Stimulated activated naive CD4-positive, alpha-beta T cell (primary cell): ENCODE measurements around the gene NOL4L.
A peak's percentile ranks its signal among the peaks of the same experiment; 100 is the strongest.

Experiments used
- DNase-seq, 6 experiments: peaks; one replicate each; lab custom pipeline; 2025; lab: John Stamatoyannopoulos, UW

The NOL4L gene

DNA sequence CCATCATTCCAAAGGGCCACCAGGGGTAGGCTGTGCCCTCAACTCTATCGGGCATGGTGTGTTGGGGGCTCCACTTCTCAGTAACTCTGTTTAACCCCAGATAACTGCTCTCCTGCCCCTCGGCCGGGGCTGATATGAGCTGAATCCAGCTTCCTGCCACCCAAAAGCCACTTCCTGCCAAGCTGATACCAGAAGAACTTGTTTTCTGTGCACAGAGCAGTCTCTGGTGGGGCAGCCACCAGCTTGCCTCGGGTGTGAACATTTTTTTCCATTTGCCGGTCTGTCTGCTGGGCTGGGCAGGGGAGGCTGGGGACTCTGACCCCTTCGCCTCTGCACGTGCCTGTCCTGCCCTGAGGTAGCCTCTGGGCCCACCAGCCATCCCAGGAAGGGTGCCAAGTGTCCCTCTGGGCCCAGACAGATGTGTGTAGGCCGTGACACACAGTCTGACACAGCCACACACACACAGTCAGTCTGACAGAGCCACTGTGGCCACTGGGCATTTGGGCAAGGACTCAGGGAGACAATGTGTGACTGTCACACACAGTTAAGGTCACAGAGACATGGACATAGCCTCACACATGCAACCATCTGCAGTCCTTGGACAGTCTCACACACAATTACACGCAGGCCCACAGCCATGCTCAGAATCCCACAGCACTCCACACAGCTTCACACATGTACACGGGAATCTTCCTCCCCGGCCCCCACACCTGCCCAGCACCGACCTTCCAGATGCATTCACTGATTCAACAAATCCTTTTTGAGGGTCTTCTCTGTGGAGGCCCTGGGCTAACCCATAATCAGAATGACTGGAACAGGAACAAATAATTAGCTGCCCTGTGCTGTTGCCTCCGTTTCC, 45.1 kb downstream of the NOL4L start:
- peak; percentile 36 to 75 (median 61) for DNase-seq

DNA sequence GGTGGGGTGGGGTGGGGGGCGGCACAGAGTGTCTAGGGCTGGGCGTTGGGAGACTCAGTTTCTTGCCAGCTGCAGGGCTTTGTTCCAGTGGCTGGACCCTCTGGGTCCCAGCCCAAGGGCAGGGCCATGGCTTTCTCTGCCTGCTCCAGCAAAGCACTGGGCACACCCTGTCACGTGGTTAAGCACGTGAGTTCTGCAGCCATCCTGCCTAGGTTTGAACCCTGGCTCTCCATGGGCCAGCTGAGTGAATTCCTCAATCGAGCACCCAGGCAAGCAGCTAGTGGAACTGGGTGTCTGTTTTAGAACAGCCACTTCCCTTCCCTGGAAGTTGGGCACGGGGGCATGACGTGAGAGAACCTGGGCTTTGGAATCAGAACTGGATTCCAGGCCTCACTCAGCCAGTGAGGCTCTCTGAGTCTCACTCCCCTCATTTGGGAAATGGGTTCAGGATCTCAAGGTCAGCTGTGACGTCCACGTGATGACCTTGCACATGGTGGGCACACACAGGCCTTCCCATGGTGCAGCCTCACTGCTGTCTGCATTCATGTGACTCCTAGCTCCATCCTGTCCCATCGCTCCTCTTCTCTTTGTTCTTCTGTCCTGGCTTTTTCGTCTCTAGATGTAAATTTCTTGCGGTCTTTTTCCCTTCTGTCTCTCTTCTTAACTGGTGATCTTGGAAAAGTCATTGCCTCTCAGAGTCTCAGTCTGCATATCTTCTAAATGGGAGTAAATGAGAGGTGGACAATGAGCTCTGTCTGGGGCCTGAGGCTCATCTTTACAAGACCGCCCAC, 45.9 kb downstream of the NOL4L start:
- peak in 1 of 6 experiments; percentile 12 for DNase-seq

DNA sequence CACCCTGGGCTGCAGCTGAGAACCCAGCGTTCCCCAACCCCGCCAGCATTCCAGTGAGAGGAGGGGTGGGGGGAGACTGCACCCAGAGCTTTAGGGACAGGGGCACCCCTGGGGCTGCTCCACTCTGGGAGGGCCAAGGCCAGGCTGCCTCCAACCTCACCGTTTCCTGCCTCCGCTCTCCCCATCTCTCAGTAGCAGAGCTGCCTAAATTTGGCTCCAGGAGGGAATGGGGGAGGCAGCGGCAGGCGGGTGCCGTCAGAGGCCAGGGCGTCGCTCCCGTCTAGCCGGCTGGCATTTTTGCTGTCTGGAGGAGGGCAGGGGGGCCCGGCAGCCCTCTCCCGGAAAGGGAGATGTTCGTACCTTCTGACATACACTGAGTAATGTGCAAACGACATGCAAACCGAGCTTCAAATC, 46.6 kb downstream of the NOL4L start:
- DNase-seq, result peak; percentile 23 to 50 (median 46)

DNA sequence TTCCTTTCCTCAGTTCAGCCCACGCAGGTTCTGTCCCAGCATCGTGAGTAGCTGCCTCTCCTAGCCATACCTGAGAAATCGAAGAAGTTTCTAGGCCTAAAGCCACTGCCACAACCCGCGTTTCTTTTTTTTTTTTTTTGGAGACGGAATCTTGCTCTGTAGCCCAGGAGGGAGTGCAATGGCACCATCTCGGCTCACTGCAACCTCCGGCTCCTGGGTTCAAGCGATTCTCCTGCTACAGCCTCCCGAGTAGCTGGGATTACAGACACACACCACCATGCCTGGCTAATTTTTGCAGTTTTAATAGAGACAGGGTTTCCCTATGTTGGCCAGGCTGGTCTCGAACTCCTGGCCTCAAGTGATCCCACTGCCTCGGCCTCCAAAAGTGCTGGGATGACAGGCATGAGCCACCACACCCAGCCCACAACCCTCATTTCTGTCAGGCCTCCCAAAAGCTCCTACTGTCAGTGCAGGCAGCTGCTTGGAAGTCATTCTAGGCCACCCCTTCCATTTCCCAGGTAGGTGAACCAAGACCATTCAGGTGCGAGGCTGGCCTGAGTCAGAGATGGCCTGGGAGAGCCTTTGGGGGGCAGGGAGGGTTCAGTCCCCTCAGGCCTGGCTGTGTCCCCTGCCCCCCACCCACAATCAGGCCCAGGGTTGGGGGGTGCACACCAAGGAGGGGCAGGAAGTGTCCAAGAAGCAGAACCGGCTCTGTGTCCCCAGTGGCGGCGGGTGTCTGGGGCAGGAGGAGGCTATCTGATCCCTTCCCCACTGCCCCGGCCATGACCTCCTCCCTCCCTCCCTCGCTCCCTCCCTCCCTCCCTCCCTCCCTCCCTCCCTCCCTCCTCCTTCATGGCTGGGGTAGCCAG, 47.2 kb downstream of the NOL4L start:
- peak in 1 of 6 experiments; percentile 20 for DNase-seq

DNA sequence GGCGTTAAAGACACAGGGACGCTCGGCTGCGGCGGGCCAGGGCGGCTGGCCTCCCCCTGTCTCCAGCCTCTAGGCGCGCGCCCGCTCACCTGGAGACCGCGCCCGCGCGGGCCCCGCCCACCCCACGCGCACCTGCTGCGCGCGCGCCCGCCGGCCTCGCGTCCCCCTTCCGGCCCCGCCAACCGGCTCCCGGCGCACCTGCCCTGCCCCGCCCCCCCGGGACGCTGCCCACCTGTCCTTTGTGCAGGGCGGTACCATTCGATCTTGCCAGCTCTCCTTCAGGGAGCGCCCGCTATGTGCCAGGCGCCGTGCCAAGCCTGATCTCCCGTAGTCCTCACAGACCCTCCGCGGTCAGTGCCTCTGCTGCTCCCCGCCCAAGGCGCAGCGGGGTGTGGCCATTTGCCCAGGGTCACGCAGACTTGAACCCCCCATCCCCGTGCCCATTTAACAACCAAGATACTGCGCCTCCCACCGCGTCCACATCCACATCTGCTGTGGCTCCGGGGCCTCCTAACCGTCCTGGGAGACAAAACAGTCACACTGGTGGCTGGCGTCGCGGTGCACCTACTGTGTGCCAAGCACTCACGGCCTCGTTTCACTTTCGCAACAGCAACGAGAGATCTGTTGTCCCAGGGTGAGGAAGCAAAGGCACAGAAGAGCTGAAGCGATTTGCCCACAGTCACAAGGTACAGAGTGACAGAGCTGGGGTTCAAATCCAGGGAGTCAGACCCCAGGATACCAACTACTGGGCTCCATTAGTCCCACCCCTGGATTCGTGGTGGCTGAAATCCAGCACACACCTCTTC, 48.1 kb downstream of the NOL4L start:
- DNase-seq, result peak; percentile 64 to 85 (median 72)

DNA sequence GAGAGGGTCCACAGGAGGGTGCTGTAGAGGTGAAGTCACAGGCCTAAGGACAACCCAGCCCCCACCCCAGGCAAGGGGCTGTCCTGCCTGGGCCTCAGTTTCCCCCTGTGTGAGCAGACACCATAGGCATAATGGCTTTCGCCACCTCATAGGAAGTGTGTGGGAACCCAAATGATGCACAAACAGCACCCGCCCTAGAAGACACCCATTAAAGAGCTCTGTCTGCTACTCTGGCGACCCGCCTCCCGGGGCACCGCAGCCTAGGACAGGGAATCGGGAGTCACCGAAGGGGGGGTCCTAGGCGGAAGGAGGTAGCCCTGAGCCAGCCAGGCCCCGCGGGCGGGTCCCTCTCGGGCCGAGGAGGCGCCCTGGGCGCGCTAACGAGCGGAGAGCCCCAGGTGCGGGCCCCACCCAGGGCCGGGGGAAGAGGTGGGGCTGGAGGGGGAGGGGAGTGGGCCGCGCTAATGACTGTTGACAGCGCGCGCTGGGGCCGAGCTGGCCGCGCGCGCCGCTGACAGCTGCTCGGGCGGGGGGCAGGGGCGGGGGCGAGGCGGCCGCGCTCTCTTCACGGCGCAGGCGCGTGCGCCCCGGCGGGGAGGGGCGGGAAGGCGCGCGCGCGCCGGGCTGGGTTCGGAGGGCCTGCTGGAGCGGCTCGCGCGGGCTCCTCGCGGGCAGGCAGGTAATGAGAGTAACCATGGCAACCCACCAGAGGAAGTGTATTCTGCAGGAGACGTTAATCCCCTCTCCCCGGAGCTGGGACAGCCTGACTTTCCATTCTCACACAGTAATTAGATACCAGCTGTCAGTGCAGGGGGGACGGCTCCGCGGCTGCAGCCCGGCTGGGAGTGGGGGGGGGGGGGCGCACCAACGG, 48.9 kb downstream of the NOL4L start:
- peak; percentile 79 to 87 (median 82) for DNase-seq

DNA sequence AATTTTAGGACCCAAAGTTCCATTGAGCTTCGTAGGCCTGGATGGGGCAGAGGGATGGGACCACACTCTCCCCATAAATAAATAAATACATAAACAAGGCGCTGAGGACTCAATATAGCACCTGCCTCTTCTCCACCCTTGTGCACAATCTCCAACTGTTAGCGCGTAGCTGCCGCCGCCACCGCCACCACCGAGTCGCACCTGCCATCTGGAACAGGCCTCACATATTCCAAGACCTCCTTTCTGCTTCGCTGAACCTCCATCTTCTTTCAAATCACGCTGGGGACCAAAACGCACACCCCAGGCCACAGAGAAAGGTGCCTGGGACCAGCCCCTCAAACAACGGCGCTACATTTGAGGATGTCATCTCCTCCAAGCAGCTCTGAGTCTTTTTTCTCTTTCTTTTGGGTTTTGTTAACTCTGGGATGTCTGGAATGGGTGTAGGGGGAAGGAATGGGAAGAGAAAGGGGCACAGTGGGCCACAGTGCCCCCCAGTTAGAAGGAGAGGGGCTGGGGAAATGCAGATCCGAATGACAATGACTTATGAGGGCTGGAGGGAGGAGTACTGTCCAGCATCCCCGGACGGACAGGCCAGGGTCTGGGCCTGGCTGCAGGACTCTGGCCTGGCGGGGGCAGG, 49.7 kb downstream of the NOL4L start:
- DNase-seq, result peak; percentile 27 to 68 (median 49)

DNA sequence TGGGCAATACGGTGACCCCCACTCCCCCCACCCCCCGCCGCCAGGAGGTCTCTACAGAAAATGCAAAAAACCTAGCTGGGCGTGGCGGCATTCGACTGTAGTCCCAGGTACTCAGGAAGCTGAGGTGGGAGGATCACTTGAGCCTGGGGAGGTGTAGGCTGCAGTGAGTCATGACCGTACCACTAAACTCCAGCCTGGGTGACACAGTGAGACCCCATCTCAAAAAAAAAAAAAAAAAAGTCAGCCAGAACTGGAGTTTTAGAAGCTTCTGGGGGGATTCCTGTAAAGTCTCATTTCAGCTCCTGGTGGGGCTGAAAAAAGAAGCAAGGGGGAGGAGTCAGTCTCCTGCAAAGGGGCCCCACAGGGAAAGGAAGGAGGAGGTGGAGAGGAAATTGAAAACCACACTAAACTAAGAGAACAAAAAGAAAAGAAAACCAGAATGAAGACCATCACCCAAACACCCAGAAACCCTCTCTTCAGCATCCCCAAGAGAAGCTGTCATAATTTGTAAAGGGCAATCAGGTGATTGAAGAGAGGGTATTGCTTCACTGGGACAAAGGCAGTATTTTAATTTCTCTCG, 50.4 kb downstream of the NOL4L start:
- DNase-seq, result peak; percentile 51 to 74 (median 64)

DNA sequence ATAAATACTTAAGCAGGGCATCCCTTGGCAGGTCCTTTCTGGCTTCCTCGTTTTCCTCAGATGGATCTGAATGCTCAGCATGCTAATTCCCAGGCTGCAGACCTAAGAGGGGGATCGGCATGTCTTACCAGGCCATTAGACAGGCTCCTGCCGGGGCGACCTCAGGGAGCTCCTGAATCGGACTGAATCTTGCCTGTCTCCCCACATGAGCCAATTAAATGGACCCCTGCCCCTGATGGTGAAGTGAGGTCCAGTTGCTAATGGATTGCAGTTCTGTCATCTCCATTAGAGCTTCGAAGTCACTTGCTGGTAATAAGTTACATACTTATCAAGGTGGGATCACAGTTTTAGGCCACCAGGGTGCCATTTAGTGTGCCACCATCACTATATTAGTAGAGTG, 51.4 kb downstream of the NOL4L start:
- DNase-seq, result no peak

DNA sequence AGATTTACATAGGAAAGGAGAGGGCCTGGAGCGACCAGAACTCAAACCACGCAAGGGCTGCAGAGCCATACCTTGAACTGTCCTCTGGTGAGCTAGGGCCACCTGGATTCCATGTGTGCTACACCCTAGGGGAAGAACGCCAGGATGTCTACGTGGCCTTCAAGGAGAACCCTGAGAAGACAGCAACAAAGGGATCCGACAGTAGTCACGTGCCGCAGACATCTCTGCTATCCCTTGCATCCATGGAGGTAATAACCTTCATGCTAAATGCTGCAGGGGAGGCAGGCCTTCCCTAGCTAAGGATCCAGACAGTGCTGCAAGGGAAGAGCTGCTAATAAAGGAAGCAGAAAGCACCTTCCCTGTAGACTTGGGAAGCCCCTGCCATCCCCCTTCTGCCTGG, 52.9 kb downstream of the NOL4L start:
- DNase-seq, result no peak

DNA sequence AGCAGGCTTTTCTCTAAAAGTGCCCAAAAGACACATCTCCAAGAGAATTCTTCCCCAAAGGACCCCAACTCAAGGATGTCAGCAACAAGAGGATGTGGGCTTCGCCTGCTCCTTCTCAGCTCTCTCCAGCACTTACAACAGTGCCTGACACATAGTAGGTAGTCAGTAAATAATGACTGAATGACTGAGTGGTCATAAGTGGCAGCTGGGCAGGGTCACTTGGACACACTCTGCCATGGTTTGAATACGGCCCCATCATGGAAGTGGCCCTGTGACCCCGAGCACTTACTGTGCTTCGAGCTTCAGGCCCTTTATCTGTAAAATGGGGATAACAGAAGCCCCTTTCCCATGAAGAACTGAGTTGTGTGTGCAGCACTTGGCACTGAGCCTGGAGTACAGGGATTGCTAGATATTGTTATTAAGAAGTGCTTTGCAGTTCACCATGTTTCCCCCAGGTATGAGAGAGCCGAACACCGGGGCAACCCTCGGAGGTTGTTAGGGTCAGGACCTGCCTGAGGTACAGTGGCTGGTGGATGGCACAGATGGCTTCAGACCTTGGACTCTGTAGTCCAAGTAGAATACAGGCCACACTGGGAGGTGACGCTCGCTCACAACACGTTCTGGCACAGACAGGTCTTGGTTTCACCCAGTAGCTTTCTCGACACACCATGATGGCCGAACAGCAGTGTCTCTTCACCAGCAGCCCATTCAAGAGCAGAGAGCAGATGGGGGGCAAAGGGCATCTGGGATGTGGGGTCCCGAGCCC, 56.0 kb downstream of the NOL4L start:
- DNase-seq, result no peak

DNA sequence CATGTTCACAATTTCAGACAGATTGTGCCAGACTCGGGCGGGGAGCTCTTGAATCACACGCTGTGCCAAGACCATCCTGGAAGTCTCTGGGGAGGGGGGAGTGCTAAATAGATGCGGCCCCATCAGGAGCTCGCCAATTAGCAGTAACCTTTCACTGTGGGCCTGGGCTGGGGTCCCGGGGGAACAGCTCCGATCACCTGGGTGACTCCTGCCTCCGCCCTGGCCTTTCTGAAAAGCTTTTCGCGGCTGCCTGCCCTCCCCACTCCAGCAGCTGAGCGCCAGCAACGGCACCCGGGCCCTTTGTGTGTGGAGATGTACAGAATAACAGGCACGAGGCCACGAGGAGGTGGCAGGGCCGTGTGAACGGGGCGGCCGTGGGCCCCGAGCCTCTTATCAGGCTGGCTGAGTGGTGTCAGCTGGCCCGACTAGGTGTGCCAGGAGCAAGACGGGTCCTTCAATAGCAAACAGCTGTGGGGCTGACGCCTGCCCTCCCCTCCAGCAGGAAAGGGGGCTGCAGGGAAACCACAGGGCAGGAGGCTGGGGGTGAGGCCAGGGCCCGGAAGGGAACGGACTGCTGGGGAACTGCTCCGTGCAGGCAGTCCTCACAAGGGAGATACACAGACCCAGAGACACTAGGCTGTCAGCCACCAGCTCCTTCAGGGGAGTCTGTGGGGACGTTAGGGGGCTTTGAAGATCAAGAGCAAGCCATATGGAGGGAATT, 56.8 kb downstream of the NOL4L start:
- peak in 4 of 6 experiments; percentile 13 to 50 (median 34) for DNase-seq

DNA sequence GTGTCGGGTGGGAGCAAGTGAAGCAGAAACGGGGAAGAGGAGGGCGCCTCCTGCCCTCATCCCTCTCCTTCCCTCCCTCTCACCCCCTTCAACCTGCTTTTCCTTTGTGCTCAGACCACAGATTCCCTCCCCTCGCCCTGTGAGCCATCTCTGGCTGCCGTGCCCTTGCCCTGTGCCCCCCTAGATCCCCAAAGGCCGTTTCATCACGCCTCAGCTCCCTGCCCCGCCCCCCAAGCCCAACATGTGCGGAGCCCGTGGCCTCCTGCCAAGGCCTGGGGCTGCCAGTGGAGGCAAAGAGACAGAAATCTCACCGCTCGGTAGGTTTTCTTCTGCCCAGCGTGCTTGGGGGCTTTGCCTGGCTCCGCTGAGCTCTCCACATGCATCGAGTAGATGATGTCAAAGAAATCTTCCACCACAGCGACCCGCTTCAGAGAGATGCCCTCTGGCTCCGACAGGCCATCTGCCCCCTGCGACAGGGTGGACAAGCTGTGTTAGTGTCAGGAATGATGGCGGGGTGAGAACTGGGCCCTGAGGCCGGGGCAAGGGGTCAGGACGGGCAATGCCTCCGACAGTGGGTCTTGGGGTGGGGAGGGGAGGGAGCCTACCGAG, 57.6 kb downstream of the NOL4L start:
- DNase-seq, result peak in 4 of 6 experiments; percentile 7 to 27 (median 20)

DNA sequence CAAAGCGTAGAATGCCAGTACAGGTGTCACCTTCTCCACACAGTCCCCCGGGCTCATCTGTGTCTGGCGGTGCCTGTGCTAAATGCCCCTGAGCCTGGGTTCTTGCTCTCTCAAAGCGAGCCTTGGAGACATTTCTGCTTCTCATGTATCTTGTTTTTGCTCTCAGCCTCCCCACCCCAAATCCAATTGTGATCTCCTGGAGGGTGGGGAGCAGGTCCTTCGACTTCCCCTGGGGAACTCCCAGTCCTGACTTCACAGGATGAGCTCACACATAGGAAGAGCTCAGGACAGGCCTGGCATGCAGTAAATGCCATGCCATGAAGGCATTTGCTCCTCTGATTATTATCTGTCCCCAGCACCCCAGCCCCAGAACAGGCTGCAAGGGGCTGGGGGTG, 58.1 kb downstream of the NOL4L start:
- peak in 1 of 6 experiments; percentile 19 for DNase-seq

DNA sequence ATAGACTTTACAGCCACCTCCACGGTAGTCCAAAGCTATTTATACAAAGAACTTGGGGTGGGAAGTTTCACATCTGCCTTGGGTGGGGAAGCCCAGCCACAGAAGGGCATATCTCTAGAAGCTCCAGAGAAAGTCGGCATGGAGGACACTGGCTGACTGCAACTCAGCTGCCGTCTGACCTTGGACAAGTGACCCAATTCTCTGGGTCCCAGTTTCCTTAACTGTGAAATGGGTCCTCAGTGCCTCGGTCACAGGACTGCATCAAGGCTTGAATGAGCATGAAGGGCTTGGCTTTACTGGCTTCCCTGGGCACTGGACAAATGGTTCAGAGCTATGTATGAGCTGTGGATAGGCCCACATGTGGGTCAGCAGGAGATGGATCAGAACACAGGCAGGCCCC, 58.6 kb downstream of the NOL4L start:
- DNase-seq, result no peak

DNA sequence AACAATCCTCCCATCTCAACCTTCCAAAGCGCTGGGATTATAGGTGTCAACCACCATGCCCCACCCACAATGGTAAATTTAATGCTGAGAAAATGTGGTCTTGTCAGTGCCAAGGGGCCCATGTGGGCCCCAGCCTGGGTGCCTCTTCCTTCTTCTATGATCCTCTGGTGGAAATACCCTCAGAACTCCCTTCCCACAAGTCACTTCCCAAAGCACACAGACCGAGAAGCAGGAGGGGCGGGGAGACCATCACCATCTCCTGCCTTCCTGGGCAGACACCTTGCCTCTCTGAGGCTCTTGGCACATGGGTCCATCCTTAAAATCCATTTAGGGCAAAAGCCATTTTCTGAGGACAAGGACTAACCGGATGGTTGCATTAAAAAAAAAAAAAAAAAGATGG, 59.0 kb downstream of the NOL4L start:
- no peak for DNase-seq

DNA sequence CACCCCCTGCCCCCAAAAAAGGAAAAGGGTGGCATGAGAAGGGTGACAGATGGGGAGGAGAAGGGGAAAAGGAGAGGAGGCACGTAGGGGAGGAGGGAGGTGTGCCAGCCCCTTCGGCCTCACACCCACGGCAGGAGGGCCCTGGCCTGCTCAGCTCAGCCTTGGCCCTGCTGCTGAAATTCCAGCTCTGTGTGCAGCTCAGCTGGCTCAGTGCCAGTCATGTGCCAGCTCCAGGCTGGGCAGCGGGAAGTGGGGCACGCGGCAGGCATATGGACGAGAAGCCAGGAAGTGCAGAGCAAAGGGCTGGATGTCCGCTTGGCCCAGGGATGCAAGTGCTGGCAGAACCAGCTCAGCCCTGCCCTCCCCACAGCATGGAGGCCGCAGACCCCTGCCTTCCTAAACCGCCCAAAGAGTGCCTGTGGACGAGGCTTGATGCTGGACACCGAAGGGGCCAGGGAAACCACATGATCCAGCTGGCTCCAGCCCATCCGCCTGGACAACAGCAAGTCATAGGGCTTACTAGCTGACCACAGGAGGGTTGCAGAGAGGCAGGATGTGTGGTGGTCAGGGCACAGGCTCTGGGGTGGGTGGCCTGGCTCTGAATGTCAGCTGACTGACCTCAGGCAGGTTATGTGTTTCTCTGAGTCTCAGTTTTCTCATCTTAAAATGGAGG, 60.2 kb downstream of the NOL4L start:
- DNase-seq, result no peak
